ENCODE results near the gene MTERF1.
"Not testable (repeated sequence)": the region's sequence is repeated elsewhere in the genome, so short reads cannot be mapped to it uniquely, and the experiment has no call there.

The MTERF1 gene, protein sequence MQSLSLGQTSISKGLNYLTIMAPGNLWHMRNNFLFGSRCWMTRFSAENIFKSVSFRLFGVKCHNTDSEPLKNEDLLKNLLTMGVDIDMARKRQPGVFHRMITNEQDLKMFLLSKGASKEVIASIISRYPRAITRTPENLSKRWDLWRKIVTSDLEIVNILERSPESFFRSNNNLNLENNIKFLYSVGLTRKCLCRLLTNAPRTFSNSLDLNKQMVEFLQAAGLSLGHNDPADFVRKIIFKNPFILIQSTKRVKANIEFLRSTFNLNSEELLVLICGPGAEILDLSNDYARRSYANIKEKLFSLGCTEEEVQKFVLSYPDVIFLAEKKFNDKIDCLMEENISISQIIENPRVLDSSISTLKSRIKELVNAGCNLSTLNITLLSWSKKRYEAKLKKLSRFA

DNA sequence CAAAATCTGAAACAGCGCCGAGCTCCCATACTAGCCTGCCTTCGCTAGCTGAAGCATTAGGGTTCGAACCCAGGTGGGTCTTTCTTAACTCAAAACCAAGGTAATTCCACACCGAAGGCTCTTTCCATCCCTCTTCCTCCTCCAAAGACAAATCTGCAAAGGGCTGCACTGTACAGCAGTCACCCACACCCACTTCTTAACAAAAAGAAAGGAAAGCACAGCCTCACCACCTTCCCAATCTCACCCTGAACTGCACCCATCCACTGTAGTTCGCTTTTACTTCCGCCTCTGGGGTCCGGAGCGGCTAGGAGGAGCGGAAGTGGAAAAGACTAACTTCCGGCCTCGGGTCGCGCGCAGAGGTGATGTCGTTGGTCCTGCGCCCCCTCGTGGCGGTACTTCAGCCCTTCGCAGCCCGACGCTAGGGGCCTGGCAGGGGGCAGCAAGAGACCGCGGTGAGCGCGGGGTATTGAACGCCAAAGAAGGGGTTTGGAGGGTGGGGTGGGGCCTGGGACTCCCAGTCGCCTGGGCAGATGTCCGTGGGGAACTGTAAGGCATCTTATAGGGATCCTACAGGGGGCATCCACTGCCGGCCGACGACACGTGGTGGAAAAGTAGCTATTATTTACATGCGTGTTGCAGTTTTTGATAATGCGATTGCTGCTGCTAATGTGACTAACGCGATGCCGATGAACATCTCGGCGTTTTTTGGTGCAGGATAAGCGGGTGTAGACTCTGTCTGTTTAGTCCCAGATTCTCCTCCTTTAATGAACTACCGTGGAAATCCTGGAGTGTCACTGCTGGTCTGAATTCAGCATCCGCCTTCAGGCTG lies at the start of gene MTERF1:
Gene MTERF1 (minus strand): TSS at position 290 of the 829 bp plus-strand sequence. CDS start 619 bp downstream, outside the sequence.
- peak; percentile 94 for DNase-seq

DNA sequence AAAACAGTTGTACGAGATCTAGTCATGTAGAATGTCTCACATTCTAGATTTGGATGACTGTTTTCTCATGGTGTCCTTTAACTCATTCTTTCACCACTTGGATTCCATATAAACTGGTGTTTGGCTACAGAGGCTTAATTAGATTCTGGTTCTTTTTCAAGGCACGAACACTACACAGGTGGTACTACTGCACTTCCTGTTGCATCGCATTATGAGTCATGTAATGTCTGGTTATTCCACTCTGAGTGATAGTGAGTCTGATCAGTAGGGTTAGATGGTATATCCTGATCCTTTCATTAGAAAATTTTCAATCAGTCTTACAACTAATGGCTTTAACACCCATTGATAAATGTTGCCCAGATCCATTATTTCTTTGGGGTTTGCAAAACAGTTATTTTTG lies 49.0 kb upstream of the MTERF1 start:
- DNase-seq: no peak

DNA sequence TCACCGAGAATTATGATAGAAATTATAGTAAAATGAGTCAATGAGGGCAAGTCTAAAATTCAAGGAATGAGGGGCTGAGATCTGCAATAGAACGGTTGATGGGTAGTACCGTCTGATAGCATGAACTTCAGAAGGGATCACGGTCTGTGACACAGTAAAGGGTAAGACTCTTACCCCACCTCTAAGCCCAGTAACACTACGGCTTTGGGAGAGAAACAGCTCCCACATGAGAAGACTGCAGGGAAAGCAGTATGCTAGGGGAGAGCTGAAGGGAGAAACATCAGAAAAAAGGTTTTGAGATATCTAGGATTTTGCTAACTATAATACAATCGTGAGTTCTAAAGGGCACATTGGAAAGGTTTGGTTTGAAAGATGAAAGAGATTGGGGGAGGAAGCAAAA lies 47.4 kb upstream of the MTERF1 start:
- DNase-seq: no peak

DNA sequence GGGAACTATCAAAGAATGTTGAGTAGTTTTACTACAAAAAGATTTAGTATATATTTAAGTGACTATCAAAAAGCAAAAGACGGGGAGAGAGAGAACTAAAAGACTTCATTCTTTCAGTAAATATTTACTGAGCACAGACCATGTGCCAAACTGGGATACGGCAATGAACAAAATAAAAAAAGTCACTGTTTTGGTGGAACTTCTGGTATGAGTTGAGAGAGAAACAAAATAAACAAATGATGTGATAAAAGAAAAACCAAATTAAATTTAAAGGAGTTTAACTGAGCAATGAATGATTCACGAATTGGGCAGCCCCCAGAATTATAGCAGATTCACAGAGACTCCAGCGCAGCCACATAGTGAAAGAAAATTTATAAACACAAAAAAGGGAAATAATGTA lies 42.4 kb upstream of the MTERF1 start:
- no peak for DNase-seq

DNA sequence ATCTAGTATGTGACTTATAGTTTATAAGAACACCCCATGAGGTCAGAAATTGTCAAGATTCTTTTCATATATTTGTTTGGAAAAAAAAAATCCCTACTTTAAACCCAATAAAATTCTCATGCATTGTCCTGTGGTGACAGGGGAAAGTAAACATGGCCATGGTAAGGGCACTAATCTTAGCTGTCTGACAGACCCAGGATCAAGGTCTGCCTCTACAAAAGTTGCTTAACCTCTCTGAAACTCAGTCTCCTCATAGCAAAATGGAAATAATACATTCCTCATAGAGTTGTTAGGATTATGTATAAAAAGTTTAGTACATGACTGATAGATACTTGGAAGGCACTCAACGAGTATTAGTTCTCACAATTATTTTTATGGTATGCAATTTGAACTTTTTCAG lies 37.9 kb upstream of the MTERF1 start:
- no peak for DNase-seq

DNA sequence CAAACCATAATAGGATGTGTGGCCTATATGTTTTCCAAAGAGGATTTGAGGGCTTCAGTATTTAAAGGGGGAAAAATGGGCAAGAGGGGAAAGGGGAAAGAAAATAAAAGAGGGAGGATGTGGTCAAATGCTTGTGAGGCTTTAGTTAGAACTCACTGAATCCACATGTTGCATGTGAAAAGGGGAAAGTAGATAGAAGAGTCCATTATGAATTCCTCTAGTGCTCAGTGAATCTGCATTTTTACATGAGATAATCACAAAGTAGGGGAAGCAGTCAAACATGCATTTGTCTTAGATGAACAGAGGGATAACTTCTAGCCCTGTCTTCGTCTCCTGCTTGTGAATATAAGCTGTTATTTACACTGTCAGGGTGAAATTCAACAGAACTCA lies 35.5 kb upstream of the MTERF1 start:
- no peak for DNase-seq

DNA sequence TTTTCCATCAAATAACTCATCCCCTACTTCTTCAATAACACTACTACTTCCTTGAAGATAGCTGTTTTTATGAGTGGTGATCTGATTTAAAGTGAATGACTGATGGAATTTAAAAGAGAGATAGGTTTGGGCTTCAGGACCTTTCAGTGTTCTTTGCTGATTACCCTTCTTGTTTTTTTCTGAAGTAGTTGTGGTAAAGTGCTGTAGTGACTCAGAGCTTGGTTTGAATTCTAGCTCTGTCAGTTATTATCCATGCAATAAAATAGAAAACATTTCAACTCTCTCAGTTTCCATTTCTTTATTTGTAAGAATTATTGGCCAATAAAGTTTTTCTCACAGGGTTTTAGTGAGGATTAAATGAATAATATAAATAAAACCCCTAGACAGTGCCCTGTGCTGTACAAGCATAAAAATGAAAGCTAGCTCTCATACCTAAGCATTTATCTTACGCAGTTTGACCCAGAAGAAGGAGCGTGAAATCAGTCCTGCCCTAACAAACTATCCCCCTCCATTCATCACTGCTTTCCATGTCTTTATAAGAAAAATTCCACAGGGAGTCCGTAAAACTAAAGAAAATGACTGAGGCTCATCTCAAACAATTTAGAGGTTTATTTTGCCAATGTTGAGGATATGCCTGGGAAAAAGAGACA lies 35.0 kb upstream of the MTERF1 start:
- no peak for DNase-seq

DNA sequence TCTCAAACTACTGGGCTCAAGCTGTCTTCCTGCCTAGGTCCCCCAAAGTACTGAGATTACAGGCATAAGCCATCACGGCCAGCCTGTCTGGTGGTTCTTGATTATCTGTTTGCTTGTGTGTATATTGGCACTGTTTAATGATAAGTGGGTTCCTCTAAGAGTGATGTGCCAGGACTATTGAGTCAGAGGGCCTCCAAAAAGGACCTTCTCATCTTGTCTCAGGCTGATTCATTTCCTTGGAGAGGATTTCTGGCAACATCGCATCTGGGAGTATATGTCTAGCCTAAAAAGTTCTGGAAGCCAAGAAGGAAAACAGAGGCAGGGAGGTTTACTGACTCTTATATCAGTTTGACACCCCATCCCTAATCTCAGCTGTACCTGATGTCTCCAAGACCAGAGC lies 33.1 kb upstream of the MTERF1 start:
- DNase-seq: no peak

DNA sequence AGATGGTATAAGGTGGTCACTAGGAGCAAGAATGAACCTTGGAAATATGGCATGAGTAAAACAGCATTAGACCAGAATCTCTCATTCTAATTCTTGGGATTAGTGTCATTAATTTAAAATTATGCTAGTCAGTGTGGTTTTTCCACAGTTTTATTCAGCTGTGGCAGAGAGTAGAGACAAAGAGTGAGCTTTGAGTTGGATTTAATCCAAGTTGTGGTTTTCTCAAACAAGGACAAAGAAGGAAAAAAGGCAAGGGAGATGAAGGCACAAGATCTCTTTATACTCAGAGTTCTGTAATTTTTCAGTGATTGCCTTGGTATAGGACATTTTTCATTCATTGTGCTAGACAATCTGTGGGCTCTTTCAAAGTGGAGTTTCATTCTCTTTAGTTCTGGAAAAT lies 32.0 kb upstream of the MTERF1 start:
- no peak for DNase-seq

DNA sequence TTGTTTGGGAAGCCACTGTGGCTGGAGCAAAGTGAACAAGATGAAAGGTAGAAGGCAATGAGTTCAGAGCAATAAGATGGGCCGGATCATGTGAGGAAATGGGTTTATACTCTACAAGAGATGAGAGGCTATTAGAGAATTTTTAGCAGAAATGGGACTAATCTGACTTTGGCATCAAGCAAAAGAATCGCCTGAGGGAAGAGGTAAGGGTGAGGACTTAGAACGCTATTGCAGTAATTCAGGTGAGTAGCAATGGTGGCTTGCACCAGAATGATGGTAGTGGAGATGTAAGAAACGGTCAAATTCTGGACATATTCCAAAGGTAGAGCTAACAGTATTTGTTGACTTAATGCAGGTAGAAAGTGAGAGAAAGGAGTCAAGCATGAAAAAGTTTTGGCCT lies 30.6 kb upstream of the MTERF1 start:
- no peak for DNase-seq

DNA sequence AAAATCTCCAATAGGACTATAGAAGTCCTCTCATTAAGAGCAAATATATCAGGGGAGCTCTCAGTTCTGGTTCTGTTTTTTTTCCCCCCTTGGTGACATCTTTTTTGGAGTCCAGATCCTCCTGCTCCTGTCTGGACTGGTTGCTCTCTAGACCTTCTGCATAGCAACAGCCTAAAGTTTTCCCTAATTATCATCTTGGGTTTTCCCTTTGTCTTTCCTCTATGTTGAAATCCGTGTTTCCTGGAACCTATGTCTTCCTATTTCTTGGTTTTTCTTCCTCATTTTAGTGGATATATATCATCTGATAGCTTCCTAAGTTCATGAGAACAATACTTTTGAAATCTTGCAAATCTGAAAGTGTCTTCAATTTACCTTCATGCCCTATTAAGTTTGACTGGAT lies 29.7 kb upstream of the MTERF1 start:
- DNase-seq: no peak

DNA sequence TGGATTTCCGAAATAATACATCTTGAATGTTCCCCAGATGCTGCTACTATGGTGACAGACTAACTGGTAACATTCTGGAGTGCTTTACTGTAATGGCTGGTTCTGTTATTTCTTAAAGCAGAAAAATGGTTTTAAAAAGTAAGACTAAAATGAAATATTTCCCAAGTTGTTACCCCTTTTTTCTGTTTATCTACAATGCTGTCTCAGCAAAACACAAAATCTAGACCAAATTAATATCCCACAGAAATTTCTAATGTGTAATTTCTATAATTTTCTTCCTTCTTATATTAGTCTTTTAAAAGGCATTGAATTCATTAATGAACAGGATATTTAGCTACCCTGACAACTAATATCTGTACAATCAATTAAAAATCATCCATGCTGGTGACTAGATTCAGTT lies 19.1 kb upstream of the MTERF1 start:
- no peak for DNase-seq

DNA sequence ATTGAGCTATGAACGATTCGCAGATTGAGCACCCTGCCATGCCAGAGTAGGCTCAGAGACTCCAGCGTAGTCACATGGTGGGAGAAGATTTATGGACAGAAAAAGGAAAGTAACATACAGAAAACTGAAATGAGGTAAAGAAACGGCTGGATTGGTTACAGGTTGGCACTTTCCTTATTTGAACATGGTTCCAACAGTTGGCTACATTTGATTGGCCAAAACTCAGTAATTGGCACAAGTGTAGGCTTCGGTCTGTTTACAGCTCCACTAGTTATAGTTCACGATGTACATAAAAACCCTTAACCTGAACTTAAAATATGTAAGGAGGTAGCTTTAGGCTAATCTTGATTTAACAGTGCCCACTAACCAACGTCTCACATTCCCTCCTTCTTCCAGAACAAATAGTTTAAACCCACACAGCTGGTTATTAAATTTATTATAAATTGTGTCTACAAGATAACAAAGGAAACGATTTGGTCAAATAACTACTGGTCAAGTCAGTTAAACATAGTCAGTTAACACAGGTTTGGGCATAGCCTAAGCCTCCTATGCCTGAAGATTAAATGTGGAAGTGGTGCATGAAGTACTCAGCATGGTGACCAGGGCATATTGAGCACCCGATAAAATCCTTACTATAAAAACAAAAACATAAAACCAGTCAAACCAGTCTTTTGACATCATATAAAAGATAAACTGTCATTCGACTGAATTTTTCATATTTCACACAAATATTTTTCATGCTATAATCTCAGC lies 17.9 kb upstream of the MTERF1 start:
- no peak for DNase-seq

DNA sequence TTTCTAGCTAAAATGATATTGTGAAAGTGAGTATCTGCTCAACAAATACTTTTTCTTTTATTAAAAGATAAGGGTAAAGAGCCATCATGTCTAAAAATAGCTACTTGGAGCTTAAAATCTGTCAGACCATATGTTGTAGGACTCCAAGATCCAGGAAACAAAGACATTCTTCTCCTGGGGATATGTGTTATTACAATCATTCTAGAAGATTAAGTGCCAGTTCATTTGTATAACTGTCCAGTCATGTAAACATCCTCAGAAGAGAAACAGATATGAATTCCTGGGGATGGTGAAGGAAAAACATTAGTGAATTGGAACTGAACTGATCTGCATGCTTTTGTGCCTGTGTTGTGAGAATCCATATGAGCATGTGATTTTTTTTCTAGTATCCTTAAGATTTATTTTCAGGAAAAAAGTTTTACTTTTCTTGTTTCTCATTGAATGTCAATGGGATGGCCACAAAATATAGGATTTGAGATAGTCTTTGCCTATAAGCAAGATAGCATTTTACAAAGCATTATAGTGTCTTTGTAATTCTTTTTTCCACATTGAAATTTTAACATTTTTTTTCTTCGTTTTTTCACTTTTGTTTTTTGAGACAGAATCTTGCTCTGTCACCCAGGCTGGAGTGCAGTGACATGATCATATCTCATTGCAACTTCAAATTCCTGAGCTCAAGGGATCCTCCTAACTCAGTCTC lies 14.4 kb upstream of the MTERF1 start:
- DNase-seq: no peak

DNA sequence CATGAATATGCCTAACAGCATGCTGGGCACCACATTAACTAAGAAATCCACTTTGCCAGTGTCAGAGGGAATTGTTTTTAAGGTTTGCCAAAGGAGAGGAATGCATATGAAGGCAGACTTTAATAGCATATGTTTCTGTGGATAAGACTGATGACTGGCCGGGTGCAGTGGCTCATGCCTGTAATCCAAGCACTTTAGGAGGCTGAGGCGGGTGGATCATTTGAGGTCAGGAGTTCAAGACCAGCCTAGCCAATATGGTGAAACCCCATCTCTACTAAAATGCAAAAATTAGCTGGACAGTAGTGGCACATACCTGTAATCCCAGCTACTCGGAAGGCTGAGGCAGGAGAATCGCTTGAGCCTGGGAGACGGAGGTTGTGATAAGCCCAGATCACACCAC lies 13.2 kb upstream of the MTERF1 start:
- DNase-seq: not testable (repeated sequence)

DNA sequence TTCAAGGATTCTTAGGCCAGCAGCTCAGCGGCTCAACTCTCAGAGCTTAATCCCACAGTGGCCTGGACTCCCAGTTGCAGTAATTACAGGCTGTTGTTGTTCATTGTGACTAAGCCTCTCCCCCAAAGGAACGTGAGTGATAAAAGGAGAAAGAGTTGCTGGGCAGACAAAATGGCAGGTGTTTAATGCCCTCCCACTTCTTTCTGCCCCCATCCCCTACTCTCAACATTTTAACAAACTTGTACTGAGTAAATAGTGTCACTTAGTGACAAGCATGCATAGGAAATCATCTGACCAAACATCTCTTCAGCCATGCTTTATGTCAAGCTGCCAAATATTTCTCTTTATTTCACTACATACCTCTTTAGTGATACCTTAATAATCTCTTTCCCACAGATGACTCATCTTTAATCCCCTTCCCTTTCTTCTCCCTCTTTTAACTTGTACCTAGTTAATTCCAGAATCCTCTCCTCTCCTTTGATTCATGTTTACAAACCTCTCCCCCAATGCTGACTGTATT lies 12.4 kb upstream of the MTERF1 start:
- no peak for DNase-seq

DNA sequence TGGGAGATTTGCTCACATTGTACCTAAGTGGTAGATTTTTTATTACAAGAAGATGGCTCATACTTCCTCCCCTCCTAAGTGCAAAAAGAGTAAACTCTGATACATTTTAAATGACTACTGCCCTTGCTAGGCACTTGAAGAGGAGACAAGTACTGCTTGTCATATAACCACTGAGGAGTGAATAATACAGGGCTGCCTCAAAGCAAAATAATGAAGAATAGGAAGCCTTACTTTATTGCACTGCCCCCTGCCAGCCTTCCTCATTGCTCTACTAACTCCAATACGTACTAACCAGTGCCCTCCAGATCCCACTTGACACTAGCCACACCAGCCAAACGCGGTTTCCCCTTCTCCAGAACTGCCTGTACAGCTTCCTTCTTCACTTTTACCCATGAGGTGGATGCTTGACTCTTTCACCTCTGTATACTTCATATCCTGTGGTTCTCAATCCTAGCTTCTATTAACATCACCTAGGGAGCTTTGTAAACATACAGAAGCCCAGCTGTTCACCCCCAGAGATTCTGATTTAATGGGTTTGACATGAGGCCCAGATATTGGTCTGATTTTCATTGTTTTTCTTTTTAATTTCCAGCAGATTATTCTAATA lies 11.7 kb upstream of the MTERF1 start:
- no peak for DNase-seq

DNA sequence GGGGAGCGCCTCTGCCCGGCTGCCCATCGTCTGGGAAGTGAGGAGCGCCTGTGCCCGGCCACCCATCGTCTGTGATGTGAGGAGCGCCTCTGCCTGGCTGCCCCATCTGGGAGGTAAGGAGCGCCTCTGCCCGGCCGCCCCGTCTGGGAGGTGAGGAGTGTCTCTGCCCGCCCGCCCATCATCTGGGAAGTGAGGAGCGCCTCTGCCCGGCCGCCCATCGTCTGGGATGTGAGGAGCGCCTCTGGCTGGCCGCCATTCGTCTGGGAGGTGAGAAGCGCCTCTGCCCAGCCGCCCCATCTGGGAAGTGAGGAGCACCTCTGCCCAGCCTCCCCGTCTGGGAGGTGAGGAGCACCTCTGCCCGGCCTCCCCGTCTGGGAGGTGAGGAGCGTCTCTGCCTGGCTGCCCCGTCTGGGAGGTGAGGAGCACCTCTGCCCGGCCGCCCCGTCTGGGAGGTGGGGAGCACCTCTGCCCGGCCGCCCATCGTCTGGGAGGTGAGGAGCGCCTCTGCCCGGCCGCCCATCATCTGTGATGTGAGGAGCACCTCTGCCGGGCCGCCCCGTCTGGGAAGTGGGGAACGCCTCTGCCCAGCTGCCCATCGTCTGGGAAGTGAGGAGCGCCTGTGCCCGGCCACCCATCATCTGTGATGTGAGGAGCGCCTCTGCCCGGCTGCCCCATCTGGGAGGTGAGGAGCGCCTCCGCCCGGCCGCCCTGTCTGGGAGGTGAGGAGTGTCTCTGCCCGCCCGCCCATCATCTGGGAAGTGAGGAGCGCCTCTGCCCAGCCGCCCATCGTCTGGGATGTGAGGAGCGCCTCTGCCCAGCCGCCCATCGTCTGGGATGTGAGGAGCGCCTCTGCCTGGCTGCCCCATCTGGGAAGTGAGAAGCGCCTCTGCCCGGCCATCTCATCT lies 8.0 kb upstream of the MTERF1 start:
- DNase-seq: not testable (repeated sequence)

DNA sequence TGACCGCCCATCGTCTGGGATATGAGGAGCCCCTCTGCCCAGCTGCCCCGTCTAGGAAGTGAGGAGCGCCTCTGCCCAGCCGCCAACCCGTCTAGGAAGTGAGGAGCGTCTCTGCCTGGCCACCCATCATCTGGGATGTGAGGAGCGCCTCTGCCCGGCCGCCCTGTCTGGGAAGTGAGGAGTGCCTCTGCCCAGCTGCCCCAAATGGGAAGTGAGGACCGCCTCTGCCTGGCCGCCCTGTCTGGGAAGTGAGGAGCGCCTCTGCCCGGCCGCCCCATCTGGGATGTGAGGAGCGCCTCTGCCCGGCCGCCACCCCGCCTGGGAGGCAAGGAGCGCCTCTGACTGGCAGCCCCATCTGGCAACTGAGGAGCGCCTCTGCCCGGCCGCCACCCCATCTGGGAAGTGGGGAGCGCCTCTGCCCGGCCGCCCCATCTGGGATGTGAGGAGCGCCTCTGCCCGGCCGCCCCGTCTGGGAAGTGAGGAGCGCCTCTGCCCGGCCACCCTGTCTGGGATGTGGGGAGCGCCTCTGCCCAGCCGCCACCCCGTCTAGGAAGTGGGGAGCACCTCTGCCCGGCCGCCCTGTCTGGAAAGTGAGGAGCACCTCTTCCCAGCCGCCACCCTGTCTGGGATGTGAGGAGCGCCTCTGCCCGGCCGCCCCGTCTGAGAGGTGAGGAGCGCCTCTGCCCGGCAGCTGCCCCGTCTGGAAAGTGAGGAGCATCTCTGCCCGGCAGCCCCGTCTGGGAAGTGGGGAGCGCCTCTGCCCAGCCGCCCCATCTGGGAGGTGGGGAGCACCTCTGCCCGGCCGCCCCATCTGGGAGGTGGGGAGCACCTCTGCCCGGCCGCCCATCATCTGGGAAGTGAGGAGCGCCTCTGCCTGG lies 7.1 kb upstream of the MTERF1 start:
- DNase-seq: not testable (repeated sequence)
